Esophagus muscularis mucosa (tissue), 4 donors: ENCODE measurements around the gene LAMTOR2.

ENCODE experiments used
- CTCF ChIP-seq, 3 experiments: fragments of 200-600 bp in 2 of 3; fragments of 450-650 bp in 1 of 3; sonication (generic) in 2 of 3; IDR thresholded peaks; one replicate each; pipeline ENCODE4 v1.5.1; 2017 to 2019; ENCODE audit warnings: antibody characterized with exemption in 3 of 3, mild to moderate bottlenecking in 2 of 3, moderate library complexity in 1 of 3
- EP300 ChIP-seq: sonication (generic); formaldehyde crosslinking; IDR thresholded peaks from one replicate; pipeline ENCODE4 v1.6.1; 2017; ENCODE audit warnings: antibody characterized with exemption
- POLR2A ChIP-seq: fragments of 450-650 bp; IDR thresholded peaks from one replicate; pipeline ENCODE4 v1.6.1; 2017; ENCODE audit warnings: antibody characterized with exemption, moderate library complexity, mild to moderate bottlenecking, low read depth
- POLR2AphosphoS5 ChIP-seq, 2 donors: sonication (generic); formaldehyde crosslinking; IDR thresholded peaks; one replicate each; pipeline ENCODE4 v1.6.1; 2017; ENCODE audit warnings: antibody characterized with exemption in 2 of 2

- TF ChIP-seq CTCF (IDR thresholded peaks at IDR 0.05), result no peak
- no peak for TF ChIP-seq POLR2A
- TF ChIP-seq EP300, result no peak
- TF ChIP-seq POLR2AphosphoS5 (IDR thresholded peaks at IDR 0.05), result no peak
These were observed 10.0 kb downstream of the LAMTOR2 start for GRCh38 chr1:156064615-156065014.
